GM23338 (cell line): Measurements from ENCODE around the gene ESR1. TPM values are rescaled to one million over a fixed set of nuclear protein-coding genes. Genes with fewer than 3 reads are reported as not detected.

Experiments used
- ATAC-seq: fragments of 200-7000 bp; cut with Tn5 transposase; 3 replicates; pipeline ENCODE4 v1.9.1; 2020
- DNase-seq: peaks from one replicate; pipeline ENCODE4 v3.0.0-alpha.2; 2015; ENCODE audit warnings: low spot score
- H2AFZ ChIP-seq: fragments of 200-600 bp; sonication (generic); 2 replicates; pipeline ENCODE4 v1.8.0; 2016; ENCODE audit warnings: antibody characterized with exemption, mild to moderate bottlenecking, moderate library complexity
- H3F3A ChIP-seq: fragments of 200-600 bp; sonication (generic); replicated peaks from 2 replicates; pipeline ENCODE4 v1.8.0; 2017; ENCODE audit warnings: antibody characterized with exemption, mixed run types, low read depth
- H3K27ac ChIP-seq: fragments of 200-600 bp; sonication (generic); 2 replicates; pipeline ENCODE4 v1.6.1; 2016; ENCODE audit warnings: low read depth
- H3K27me3 ChIP-seq: fragments of 200-600 bp; sonication (generic); 2 replicates; pipeline ENCODE4 v1.8.0; 2016; ENCODE audit warnings: mild to moderate bottlenecking, mixed run types, moderate library complexity; ENCODE audit not compliant: insufficient read depth
- H3K36me3 ChIP-seq: fragments of 200-600 bp; sonication (generic); 2 replicates; pipeline ENCODE4 v1.8.0; 2016; ENCODE audit warnings: mild to moderate bottlenecking; ENCODE audit not compliant: insufficient read depth
- H3K4me1 ChIP-seq: fragments of 200-600 bp; sonication (generic); 2 replicates; pipeline ENCODE4 v1.8.0; 2016; ENCODE audit warnings: mild to moderate bottlenecking, moderate library complexity; ENCODE audit not compliant: insufficient read depth
- H3K4me2 ChIP-seq: fragments of 200-600 bp; sonication (generic); 2 replicates; pipeline ENCODE4 v1.7.1; 2017; ENCODE audit warnings: mixed run types
- H3K4me3 ChIP-seq: fragments of 200-600 bp; sonication (generic); 2 replicates; pipeline ENCODE4 v1.6.1; 2016; ENCODE audit warnings: mixed run types
- H3K79me2 ChIP-seq: fragments of 200-600 bp; sonication (generic); replicated peaks from 2 replicates; pipeline ENCODE4 v1.8.0; 2017; ENCODE audit warnings: mild to moderate bottlenecking; ENCODE audit not compliant: insufficient read depth
- H3K9me2 ChIP-seq: fragments of 200-600 bp; sonication (generic); 2 replicates; pipeline ENCODE4 v1.8.0; 2017; ENCODE audit not compliant: insufficient read depth
- H4K20me1 ChIP-seq: fragments of 200-600 bp; sonication (generic); replicated peaks from 2 replicates; pipeline ENCODE4 v1.8.0; 2017; ENCODE audit warnings: mild to moderate bottlenecking; ENCODE audit not compliant: insufficient read depth
- H3K27ac Mint-ChIP-seq: 2 replicates; pipeline ENCODE4 v1.8.0; 2020; ENCODE audit warnings: inconsistent platforms, mild to moderate bottlenecking, moderate library complexity, mixed read lengths
- H3K27me3 Mint-ChIP-seq: 3 replicates; pipeline ENCODE4 v1.8.0; 2022; ENCODE audit warnings: low read depth, mild to moderate bottlenecking, moderate library complexity, mixed read lengths, inconsistent platforms; ENCODE audit not compliant: insufficient read depth, poor library complexity
- H3K36me3 Mint-ChIP-seq: 3 replicates; pipeline ENCODE4 v1.8.0; 2021; ENCODE audit warnings: low read depth, mild to moderate bottlenecking, inconsistent platforms, moderate library complexity, mixed read lengths
- H3K4me1 Mint-ChIP-seq: 3 replicates; pipeline ENCODE4 v1.8.0; 2020; ENCODE audit warnings: mild to moderate bottlenecking, inconsistent platforms, mixed read lengths
- H3K4me3 Mint-ChIP-seq: 3 replicates; pipeline ENCODE4 v1.8.0; 2021; ENCODE audit warnings: moderate library complexity, mild to moderate bottlenecking, inconsistent platforms, mixed read lengths
- H3K9me3 Mint-ChIP-seq: 3 replicates; pipeline ENCODE4 v1.8.0; 2020; ENCODE audit warnings: moderate library complexity, mild to moderate bottlenecking, inconsistent platforms, mixed read lengths
- NANOG ChIP-seq: IDR thresholded peaks from 2 replicates; pipeline ENCODE4 v1.6.1; 2016; ENCODE audit warnings: antibody characterized with exemption, borderline replicate concordance
- STAT1 ChIP-seq: IDR thresholded peaks from one replicate; pipeline ENCODE4 v1.6.1; 2016; ENCODE audit warnings: antibody characterized with exemption; ENCODE audit not compliant: unreplicated experiment
- polyA plus RNA-seq: library from polyadenylated mRNA; unstranded; fragments of >200 nt; fragmentation: Nextera tagmentation; extraction: Ambion mirVana; gene quantifications from 2 replicates; pipeline ENCODE4 v1.2.1, GENCODE V29; 2016
- total RNA-seq: library from RNA; depleted of rRNA; stranded (reverse); fragments of >200 nt; shearing (Covaris generic); gene quantifications from 2 replicates; pipeline ENCODE4 v1.2.3, GENCODE V29; 2014
- TF ChIP-seq, protein P1 (sequence below): IDR thresholded peaks from 2 replicates; pipeline ENCODE4 v1.6.1; 2016; ENCODE audit warnings: antibody characterized with exemption
- TF ChIP-seq, protein P2 (sequence below), 2 experiments: fragments of 200-600 bp in 1 of 2; sonication (generic) in 1 of 2; conservative IDR thresholded peaks; 2 replicates each; pipeline versions ENCODE4 v1.5.1 to v1.6.1; 2016 to 2017; ENCODE audit warnings: antibody characterized with exemption in 2 of 2, low read depth in 2 of 2, mild to moderate bottlenecking in 2 of 2, moderate library complexity in 1 of 2
- TF ChIP-seq, protein P3 (sequence below): fragments of 250-450 bp; sonication (Bioruptor Pico); IDR thresholded peaks from 2 replicates; pipeline ENCODE4 v1.5.0; 2020; ENCODE audit warnings: mild to moderate bottlenecking, moderate library complexity

The ESR1 gene
- total and polyA plus RNA-seq, 2 experiments from 2014 or later: 0.94 TPM; not detected in 1

DNA sequence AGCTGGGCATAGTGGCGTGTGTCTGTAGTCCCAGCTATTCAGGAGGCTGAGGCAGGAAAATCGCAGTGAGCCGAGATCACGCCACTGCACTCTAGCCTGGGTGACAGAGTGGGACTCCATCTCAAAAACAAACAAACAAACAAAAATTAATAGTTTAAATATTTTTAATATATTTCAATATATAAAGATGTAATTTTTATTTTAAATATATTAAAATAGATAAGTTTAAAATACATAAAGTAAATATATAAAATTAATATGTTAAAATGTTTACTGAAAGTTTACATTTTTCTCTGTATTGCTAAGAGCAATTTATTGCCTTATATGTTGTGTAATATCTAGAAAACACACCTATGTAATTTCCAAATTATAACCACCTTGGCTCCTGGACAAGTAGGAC lies 44.7 kb upstream of the ESR1 start (continued):
- TF ChIP-seq, protein P1, sequence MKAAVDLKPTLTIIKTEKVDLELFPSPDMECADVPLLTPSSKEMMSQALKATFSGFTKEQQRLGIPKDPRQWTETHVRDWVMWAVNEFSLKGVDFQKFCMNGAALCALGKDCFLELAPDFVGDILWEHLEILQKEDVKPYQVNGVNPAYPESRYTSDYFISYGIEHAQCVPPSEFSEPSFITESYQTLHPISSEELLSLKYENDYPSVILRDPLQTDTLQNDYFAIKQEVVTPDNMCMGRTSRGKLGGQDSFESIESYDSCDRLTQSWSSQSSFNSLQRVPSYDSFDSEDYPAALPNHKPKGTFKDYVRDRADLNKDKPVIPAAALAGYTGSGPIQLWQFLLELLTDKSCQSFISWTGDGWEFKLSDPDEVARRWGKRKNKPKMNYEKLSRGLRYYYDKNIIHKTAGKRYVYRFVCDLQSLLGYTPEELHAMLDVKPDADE: no peak

DNA sequence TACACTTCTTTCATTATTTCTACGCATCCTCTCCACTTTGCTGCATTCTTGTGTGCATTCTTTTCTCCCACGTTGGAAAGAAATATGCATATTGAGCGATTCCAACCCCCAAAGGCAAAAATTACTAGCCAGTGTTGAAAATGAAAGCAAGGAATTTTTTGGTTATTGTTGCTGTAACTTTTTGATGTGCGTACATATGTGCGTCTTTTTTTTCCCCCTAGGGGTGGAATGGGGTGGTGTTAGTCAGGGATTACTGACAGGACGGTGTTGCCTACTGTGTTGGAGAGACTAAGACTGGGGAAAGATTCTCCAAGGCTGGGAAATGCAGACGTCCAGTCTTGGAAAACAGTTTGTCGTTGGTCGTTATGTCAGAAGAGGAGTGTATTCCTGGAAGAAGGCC lies 44.2 kb upstream of the ESR1 start:
- H3K4me1 ChIP-seq: peaks cover 8% of the 10 kb centered on the region
- H3K36me3 Mint-ChIP-seq: no peaks in the 10 kb centered on the region
- H4K20me1 ChIP-seq: no peaks in the 10 kb centered on the region
- H3K4me2 ChIP-seq: peak overlapping the region; percentile 78
- H3K27me3 ChIP-seq: no peaks in the 10 kb centered on the region
- TF ChIP-seq, protein P2, sequence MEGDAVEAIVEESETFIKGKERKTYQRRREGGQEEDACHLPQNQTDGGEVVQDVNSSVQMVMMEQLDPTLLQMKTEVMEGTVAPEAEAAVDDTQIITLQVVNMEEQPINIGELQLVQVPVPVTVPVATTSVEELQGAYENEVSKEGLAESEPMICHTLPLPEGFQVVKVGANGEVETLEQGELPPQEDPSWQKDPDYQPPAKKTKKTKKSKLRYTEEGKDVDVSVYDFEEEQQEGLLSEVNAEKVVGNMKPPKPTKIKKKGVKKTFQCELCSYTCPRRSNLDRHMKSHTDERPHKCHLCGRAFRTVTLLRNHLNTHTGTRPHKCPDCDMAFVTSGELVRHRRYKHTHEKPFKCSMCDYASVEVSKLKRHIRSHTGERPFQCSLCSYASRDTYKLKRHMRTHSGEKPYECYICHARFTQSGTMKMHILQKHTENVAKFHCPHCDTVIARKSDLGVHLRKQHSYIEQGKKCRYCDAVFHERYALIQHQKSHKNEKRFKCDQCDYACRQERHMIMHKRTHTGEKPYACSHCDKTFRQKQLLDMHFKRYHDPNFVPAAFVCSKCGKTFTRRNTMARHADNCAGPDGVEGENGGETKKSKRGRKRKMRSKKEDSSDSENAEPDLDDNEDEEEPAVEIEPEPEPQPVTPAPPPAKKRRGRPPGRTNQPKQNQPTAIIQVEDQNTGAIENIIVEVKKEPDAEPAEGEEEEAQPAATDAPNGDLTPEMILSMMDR (conservative IDR thresholded peaks at IDR 0.05; ENCODE audit: low read depth in 2 of 2): peak in 1 of 2 experiments; percentile 64; a peak in 2 of 4 replicates
- TF ChIP-seq, protein P3, sequence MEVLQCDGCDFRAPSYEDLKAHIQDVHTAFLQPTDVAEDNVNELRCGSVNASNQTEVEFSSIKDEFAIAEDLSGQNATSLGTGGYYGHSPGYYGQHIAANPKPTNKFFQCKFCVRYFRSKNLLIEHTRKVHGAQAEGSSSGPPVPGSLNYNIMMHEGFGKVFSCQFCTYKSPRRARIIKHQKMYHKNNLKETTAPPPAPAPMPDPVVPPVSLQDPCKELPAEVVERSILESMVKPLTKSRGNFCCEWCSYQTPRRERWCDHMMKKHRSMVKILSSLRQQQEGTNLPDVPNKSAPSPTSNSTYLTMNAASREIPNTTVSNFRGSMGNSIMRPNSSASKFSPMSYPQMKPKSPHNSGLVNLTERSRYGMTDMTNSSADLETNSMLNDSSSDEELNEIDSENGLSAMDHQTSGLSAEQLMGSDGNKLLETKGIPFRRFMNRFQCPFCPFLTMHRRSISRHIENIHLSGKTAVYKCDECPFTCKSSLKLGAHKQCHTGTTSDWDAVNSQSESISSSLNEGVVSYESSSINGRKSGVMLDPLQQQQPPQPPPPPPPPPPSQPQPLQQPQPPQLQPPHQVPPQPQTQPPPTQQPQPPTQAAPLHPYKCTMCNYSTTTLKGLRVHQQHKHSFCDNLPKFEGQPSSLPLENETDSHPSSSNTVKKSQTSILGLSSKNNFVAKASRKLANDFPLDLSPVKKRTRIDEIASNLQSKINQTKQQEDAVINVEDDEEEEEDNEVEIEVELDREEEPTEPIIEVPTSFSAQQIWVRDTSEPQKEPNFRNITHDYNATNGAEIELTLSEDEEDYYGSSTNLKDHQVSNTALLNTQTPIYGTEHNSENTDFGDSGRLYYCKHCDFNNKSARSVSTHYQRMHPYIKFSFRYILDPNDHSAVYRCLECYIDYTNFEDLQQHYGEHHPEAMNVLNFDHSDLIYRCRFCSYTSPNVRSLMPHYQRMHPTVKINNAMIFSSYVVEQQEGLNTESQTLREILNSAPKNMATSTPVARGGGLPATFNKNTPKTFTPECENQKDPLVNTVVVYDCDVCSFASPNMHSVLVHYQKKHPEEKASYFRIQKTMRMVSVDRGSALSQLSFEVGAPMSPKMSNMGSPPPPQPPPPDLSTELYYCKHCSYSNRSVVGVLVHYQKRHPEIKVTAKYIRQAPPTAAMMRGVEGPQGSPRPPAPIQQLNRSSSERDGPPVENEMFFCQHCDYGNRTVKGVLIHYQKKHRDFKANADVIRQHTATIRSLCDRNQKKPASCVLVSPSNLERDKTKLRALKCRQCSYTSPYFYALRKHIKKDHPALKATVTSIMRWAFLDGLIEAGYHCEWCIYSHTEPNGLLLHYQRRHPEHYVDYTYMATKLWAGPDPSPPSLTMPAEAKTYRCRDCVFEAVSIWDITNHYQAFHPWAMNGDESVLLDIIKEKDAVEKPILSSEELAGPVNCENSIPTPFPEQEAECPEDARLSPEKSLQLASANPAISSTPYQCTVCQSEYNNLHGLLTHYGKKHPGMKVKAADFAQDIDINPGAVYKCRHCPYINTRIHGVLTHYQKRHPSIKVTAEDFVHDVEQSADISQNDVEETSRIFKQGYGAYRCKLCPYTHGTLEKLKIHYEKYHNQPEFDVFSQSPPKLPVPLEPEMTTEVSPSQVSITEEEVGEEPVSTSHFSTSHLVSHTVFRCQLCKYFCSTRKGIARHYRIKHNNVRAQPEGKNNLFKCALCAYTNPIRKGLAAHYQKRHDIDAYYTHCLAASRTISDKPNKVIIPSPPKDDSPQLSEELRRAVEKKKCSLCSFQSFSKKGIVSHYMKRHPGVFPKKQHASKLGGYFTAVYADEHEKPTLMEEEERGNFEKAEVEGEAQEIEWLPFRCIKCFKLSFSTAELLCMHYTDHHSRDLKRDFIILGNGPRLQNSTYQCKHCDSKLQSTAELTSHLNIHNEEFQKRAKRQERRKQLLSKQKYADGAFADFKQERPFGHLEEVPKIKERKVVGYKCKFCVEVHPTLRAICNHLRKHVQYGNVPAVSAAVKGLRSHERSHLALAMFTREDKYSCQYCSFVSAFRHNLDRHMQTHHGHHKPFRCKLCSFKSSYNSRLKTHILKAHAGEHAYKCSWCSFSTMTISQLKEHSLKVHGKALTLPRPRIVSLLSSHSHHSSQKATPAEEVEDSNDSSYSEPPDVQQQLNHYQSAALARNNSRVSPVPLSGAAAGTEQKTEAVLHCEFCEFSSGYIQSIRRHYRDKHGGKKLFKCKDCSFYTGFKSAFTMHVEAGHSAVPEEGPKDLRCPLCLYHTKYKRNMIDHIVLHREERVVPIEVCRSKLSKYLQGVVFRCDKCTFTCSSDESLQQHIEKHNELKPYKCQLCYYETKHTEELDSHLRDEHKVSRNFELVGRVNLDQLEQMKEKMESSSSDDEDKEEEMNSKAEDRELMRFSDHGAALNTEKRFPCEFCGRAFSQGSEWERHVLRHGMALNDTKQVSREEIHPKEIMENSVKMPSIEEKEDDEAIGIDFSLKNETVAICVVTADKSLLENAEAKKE (CRISPR knock-in tag): no peak
- no peak for TF ChIP-seq STAT1
- TF ChIP-seq, protein P1: no peak
- no peak for TF ChIP-seq NANOG
- no peak overlapping the region; the same call in 1 of the 2 replicates for H3K27ac Mint-ChIP-seq
- H2AFZ ChIP-seq: peak overlapping the region; percentile 95
- H3F3A ChIP-seq: no peaks in the 10 kb centered on the region
- H3K79me2 ChIP-seq: no peaks in the 10 kb centered on the region
- H3K9me2 ChIP-seq: peaks cover 3% of the 10 kb centered on the region; the same call in 1 of the 2 replicates
- peak; percentile 53 for ATAC-seq
- no peaks in the 10 kb centered on the region for H3K9me3 Mint-ChIP-seq
- H3K4me3 Mint-ChIP-seq: peak overlapping the region; percentile 62; the same call in 1 of the 3 replicates
- peaks cover 15% of the 10 kb centered on the region for H3K4me1 Mint-ChIP-seq
- no peaks in the 10 kb centered on the region for H3K36me3 ChIP-seq
- H3K27me3 Mint-ChIP-seq: no peaks in the 10 kb centered on the region
- H3K27ac ChIP-seq: no peak overlapping the region
- peak; percentile 25 for DNase-seq
- peak overlapping the region; percentile 46; the same call in 1 of the 2 replicates for H3K4me3 ChIP-seq
